Measurements from ENCODE around the gene MLST8. TPM values are rescaled to one million over a fixed set of nuclear protein-coding genes. Genes with fewer than 3 reads are reported as not detected.

Gene MLST8
- total and polyA plus RNA-seq, 2 donors (not counting 3 experiments of a cell fraction or from before 2014, with no cell fraction given): 36.9 to 129 TPM

GRCh38 chr16:2228161-2228824 lies 23.0 kb downstream of the MLST8 start:
- no peak overlapping the region for H3K4me3 ChIP-seq (replicated peaks in 1 of 3; ENCODE audit: insufficient read depth in 1 of 3, low read depth in 1 of 3, low read length in 3 of 3)
- FAIRE-seq (no peak), DNase-seq (ENCODE audit: low read depth, low spot score) (no peak)
- no peak overlapping the region for H2AFZ ChIP-seq (ENCODE audit: low read depth, low read length)
- BruUV-seq (replicated peaks): no TSS peak
- peaks cover 7% of the 10 kb centered on the region for H3K4me1 ChIP-seq (ENCODE audit: control insufficient read depth, extremely low read depth, insufficient read depth, low read length)
- no peak overlapping the region for H3K4me2 ChIP-seq (ENCODE audit: insufficient read depth, low read length)
- dilution Hi-C loops (cut with MboI; ENCODE audit: extremely low pct_ligation_motif_present, low sequenced_read_pairs) (no loop called here), intact Hi-C loops (cut with micrococcal nuclease) (no loop called here)
- TF ChIP-seq MYC (IDR thresholded peaks at IDR 0.05; ENCODE audit: low read depth, low read length) (no peak), GATA2 (IDR thresholded peaks at IDR 0.05; ENCODE audit: insufficient read depth, insufficient read length, low read depth, low read length) (no peak), MAX (IDR thresholded peaks at IDR 0.05; ENCODE audit: insufficient read depth, insufficient read length) (no peak), EZH2 (IDR thresholded peaks at IDR 0.05; ENCODE audit: borderline replicate concordance, low read depth, low read length, severe bottlenecking) (no peak), POLR2AphosphoS5 (IDR thresholded peaks at IDR 0.05; ENCODE audit: insufficient read depth, low read depth, low read length) (no peak), CTCF (IDR thresholded peaks at IDR 0.05; ENCODE audit: extremely low read depth in 1 of 2, insufficient read depth in 1 of 2, low read depth in 1 of 2, low read length in 2 of 2) (no peak), POLR2A (IDR thresholded peaks at IDR 0.05; ENCODE audit: low read depth, low read length) (no peak), JUN (IDR thresholded peaks at IDR 0.05; ENCODE audit: borderline replicate concordance, insufficient read depth, insufficient read length, low read depth) (no peak), FOS (IDR thresholded peaks at IDR 0.05; ENCODE audit: borderline replicate concordance, insufficient read depth, low read length) (no peak)
- no peaks in the 10 kb centered on the region for H3K9me3 ChIP-seq (replicated peaks; ENCODE audit: control insufficient read depth, insufficient read depth, low read length)
- CTCF ChIA-PET: no interaction called here
- no peak overlapping the region for H3K9ac ChIP-seq (replicated peaks; ENCODE audit: extremely low read depth, insufficient read depth, low read length)
- H3K79me2 ChIP-seq (ENCODE audit: control insufficient read depth, insufficient read depth, low read length): peaks cover 36% of the 10 kb centered on the region
- H3K27ac ChIP-seq (ENCODE audit: insufficient read depth, low read depth, low read length): no peak overlapping the region
- peaks cover 9 to 34% of the 10 kb centered on the region in 2 experiments for H3K36me3 ChIP-seq (ENCODE audit: control insufficient read depth in 2 of 2, extremely low read depth in 1 of 2, insufficient read depth in 2 of 2, low read length in 2 of 2)
- no peaks in the 10 kb centered on the region for H3K9me1 ChIP-seq (replicated peaks; ENCODE audit: control insufficient read depth, extremely low read depth, insufficient read depth, low read length)
- no peaks in the 10 kb centered on the region for H4K20me1 ChIP-seq (replicated peaks; ENCODE audit: control insufficient read depth, extremely low read depth, insufficient read depth, low read length)
- H3K27me3 ChIP-seq (ENCODE audit: control insufficient read depth in 2 of 2, insufficient read depth in 2 of 2, low read length in 2 of 2): no peaks in the 10 kb centered on the region
- POLR2A ChIA-PET: no interaction called here

Measured in endothelial cell of umbilical vein (primary cell).